GM19452 (cell line): Measurements from ENCODE around the gene ZNF444.
"Not testable (repeated sequence)": the region's sequence is repeated elsewhere in the genome, so short reads cannot be mapped to it uniquely, and the experiment has no call there.

Experiments
- ATAC-seq: cut with Tn5 transposase; IDR thresholded peaks from one replicate; pipeline ENCODE4 v1.9.1; 2021; ENCODE audit not compliant: unreplicated experiment

Gene ZNF444

DNA sequence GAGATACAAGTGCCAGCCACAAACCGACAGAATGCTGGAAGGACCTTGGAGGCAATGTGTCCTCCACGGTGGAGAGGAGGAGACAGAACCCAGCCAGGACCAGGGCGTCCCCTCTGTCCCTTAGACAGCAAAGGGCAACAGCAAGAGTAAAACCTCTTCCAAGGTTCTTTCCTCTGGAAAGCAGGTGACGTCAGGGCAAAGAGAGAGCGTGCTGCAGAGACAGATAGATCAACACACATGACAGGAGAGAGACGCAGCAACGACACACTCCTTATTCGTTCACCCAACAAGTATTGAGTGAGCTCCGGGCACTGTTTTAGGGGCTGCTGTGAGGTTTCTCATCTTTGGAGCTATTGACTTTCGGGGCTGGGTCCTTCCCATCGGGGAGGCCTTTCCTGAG is 33.5 kb downstream of the ZNF444 start:
- ATAC-seq: no peak

DNA sequence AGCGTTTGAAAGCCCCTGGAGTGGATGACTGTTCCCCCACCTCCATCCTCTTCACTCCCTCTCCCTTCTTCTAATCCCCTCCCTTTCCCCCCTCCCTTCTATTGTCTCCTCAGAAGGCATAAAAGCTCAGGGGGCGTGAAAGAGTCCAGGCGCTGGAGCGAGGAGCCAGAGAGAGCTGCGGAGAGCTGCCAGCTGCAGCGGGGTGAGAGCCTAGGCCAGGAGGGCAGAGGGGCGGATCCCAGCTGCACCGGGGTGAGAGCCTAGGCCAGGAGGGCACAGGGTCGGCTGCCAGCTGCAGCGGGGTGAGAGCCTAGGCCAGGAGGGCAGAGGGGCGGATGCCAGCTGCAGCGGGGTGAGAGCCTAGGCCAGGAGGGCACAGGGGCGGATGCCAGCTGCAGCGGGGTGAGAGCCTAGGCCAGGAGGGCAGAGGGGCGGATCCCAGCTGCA is 34.8 kb downstream of the ZNF444 start, which contains the start of gene GALP:
GALP (plus strand) TSS at position 148 of the 447 bp plus-strand sequence. CDS start 1,101 bp downstream, outside the sequence.
- ATAC-seq: not testable (repeated sequence)

DNA sequence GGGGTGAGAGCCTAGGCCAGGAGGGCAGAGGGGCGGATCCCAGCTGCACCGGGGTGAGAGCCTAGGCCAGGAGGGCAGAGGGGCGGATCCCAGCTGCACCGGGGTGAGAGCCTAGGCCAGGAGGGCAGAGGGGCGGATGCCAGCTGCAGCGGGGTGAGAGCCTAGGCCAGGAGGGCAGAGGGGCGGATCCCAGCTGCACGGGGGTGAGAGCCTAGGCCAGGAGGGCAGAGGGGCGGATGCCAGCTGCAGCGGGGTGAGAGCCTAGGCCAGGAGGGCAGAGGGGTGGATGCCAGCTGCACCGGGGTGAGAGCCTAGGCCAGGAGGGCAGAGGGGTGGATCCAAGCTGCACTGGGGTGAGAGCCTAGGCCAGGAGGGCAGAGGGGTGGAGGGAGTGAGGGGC is 35.2 kb downstream of the ZNF444 start:
- ATAC-seq: not testable (repeated sequence)

GRCh38 chr19:56176881-56177280 is 35.8 kb downstream of the ZNF444 start:
- no peak for ATAC-seq

DNA sequence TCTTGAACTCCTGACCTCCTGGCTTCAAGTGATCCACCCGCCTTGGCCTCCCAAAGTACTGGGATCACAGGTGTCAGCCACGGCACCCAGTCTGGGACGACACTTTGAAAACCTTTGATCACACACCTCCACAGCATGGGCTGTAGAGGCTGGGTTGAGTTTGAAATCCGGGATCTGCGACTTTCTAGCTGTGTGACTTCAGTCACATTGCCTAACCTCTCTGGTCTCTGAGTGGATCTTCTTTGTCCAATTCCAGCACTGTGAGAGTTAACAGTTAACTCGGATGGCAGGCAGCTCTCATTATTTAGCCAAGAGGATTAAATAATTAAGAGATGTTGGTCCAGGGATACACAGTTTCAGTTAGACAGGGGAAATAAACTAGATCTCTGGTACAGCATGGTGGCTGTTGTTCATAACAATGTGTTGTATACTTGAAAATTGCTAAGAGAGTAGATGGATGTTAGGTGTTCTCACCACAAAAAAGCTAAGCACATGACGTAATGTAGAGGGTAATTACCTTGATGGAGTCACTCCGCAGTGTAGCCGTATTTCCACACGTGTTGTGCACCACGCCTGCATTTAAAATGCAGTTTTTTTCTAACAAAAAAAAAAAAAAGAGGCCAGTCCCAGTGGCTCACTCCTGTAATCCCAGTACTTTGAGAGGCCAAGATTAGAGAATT is 36.6 kb downstream of the ZNF444 start:
- no peak for ATAC-seq

- ATAC-seq: no peak
These were observed 48.7 kb downstream of the ZNF444 start for GRCh38 chr19:56189785-56190184.

DNA sequence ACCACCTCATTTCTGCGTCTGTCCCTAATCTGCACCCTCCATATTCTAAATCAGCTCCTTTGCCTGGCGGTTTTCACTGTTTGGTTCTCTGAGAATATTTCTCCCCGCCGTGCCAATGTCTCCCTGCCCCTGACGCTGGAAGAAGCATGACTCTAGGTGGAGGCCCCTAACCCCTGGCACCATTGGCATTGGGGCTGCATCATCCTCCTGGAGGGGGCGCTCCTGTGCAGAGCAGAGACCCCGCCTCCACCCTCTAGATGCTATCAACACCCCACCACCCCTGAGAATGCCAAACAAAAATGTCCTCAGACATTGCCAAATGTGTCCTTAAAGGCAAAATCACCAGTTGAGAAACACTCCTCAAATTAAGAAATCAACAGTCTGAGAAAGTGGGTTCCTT is 50.0 kb downstream of the ZNF444 start:
- no peak for ATAC-seq

DNA sequence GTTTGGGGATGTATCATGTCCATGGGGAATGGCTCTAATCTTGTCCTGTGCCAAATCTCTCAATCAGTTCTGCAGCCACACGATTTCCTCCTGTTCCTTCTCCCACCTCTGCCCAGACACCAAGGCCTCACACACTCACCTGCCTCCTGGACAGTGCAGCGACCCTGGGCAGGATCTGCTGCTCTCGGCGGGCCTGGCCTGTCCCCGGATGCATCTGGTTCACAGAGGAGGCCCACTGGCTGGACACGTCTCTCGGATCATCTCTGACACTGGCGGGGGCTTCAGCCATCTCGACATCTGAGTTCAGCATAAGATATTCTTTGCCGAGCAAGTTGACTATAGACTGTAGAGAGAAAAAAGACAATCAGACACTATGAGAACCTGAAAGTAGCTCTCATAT is 50.6 kb downstream of the ZNF444 start:
- ATAC-seq: no peak

GRCh38 chr19:56193981-56194640 is 53.0 kb downstream of the ZNF444 start:
- ATAC-seq: no peak

- not testable (repeated sequence) for ATAC-seq
These were observed 56.6 kb downstream of the ZNF444 start, which contains the start of gene ZSCAN5B for GRCh38 chr19:56197646-56198045. ZSCAN5B (minus strand) TSS chr19:56197783; CDS start chr19:56193052, 4,731 bp downstream.

DNA sequence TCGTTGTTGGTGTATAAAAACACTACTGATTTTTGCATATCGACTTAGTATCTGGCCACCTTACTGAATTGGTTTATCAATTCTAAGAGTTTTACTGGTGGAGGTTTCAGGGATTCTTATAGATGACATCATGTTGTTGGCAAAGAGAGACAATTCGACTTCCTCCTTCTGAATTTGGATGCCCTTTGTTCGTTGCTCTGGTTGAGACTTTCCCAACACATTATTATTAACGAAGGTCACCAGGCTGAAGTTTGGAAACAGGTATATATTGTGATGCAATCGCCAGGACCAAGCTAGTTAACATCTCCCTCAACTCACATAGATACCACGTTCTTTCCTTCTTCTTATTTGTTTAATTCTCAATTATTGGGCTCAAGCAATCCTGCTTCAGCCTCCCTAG is 58.6 kb downstream of the ZNF444 start:
- ATAC-seq: no peak

DNA sequence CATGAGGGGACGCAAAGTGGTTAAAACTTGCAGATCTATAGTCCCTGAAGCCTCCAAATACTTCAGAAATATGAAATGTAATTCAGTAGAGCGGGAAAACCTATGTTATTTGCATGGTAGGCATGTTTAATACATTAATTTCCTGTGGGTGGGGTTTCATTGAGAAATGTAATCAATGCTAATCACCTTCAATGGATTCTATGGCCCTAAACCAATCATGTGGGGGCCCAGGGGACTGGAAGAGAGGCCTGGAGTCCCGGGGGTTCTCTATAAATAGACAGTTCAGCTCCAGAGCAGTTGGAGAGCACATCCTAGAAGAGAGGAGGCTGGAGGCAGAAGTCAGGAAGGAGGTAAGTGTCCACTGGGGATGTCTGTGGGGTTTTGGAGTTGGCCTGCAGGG is 60.9 kb downstream of the ZNF444 start, which contains the start of gene ZSCAN5C:
ZSCAN5C (plus strand) TSS at position 301 of the 400 bp plus-strand sequence. CDS start 3,641 bp downstream, outside the sequence.
- ATAC-seq: no peak

GRCh38 chr19:56207581-56207980 is 66.5 kb downstream of the ZNF444 start:
- ATAC-seq: not testable (repeated sequence)

- ATAC-seq: no peak
These were observed 68.0 kb downstream of the ZNF444 start for GRCh38 chr19:56209091-56209490.

GRCh38 chr19:56210036-56210435 is 68.9 kb downstream of the ZNF444 start:
- ATAC-seq: not testable (repeated sequence)
